HepG2 (cell line): Measurements from ENCODE around the gene NSFL1C.
A peak's percentile ranks its signal among the peaks of the same experiment; 100 is the strongest.

ENCODE experiments used
- ELF3 ChIP-seq: IDR thresholded peaks from 2 replicates; pipeline ENCODE4 v1.6.1; 2016; ENCODE audit warnings: missing genetic modification reagents, missing compliant biosample characterization
- ESRRA ChIP-seq: sonication (generic); formaldehyde crosslinking; IDR thresholded peaks from 2 replicates; pipeline ENCODE4 v1.5.1; 2020; ENCODE audit warnings: mild to moderate bottlenecking, low read depth, missing genetic modification reagents
- GABPA ChIP-seq, 2 experiments: IDR thresholded peaks; 2 replicates each; pipeline ENCODE4 v1.6.1; 2011 to 2016; ENCODE audit warnings: low read depth in 2 of 2, low read length in 1 of 2, missing biosample characterization in 1 of 2, missing genetic modification characterization in 1 of 2
- MTF1 ChIP-seq: sonication (generic); formaldehyde crosslinking; IDR thresholded peaks from 2 replicates; pipeline ENCODE4 v1.5.0; 2020; ENCODE audit warnings: missing genetic modification reagents
- SRF ChIP-seq: IDR thresholded peaks from 2 replicates; pipeline ENCODE4 v1.6.1; 2011; ENCODE audit warnings: mild to moderate bottlenecking, low read depth, low read length, moderate library complexity
- ZNF292 ChIP-seq: sonication (generic); formaldehyde crosslinking; IDR thresholded peaks from 2 replicates; pipeline ENCODE4 v1.8.1; 2022; ENCODE audit warnings: mild to moderate bottlenecking, low read depth, missing genetic modification reagents, borderline replicate concordance
- ZNF720 ChIP-seq: sonication (generic); formaldehyde crosslinking; IDR thresholded peaks from 2 replicates; pipeline ENCODE4 v1.4.0; 2020; ENCODE audit warnings: missing genetic modification reagents
- TF ChIP-seq, protein P1 (sequence below): sonication (generic); formaldehyde crosslinking; IDR thresholded peaks from 2 replicates; pipeline ENCODE4 v1.5.0; 2020; ENCODE audit warnings: mild to moderate bottlenecking, missing genetic modification reagents, moderate library complexity

DNA sequence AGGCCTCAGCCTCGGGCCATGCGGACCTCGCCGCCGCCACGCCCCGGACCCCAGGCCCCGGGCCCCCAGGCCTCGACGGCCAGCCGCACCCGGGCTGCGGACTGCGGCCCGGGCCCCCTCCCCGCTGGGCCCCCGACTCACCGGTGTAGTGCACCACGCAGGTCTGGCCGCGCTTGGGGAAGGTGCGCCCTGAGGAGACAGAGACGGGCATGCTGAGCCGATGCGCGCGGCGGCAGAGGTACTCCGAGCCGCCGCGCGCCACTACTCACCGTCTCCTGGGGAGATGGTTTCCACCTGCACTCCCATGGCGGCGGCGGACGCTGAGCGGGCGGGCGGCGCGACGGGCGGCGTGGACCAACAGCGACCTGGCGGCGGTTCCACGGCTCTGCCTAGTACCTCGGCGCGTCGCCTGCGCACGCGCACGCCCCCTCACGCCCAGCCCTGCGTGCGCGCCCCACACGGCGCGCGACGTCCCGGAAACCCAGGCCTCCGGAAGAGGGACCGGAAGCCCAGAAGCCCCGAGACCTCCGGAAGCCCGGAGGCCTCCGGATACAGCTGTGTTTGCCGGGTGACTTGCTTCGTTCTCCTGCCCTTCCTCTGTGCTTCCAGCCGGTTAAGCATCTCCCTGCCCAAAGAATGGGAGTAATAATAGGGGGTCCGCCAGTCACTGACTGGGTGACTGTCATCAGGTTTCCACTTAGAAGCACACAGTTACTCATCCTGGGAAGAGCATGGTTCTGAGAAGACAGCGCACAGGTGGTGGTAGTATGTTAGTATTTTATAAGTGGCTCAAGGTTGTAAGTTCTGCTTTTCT is 73.7 kb downstream of the NSFL1C start, which contains the start of gene FKBP1A:
- TF ChIP-seq GABPA (IDR thresholded peaks at IDR 0.05; ENCODE audit: low read depth, low read length) (peak; percentile 95), GABPA (CRISPR knock-in tag; IDR thresholded peaks at IDR 0.05; ENCODE audit: low read depth) (peak; percentile 96), ELF3 (CRISPR knock-in tag) (peak; percentile 97), ESRRA (CRISPR knock-in tag) (peak; percentile 71; the same call in 1 of the 2 replicates), SRF (0 out of 2 replicates have a peak, but pooled peaks have one; percentile 26), ZNF720 (CRISPR knock-in tag) (no peak), ZNF292 (CRISPR knock-in tag) (no peak; the same call in 1 of the 2 replicates), MTF1 (CRISPR knock-in tag) (no peak)
- TF ChIP-seq, protein P1, sequence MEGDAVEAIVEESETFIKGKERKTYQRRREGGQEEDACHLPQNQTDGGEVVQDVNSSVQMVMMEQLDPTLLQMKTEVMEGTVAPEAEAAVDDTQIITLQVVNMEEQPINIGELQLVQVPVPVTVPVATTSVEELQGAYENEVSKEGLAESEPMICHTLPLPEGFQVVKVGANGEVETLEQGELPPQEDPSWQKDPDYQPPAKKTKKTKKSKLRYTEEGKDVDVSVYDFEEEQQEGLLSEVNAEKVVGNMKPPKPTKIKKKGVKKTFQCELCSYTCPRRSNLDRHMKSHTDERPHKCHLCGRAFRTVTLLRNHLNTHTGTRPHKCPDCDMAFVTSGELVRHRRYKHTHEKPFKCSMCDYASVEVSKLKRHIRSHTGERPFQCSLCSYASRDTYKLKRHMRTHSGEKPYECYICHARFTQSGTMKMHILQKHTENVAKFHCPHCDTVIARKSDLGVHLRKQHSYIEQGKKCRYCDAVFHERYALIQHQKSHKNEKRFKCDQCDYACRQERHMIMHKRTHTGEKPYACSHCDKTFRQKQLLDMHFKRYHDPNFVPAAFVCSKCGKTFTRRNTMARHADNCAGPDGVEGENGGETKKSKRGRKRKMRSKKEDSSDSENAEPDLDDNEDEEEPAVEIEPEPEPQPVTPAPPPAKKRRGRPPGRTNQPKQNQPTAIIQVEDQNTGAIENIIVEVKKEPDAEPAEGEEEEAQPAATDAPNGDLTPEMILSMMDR (CRISPR knock-in tag): peak; percentile 48
